ENCODE results near the gene RMND5B. TPM values are rescaled to one million over a fixed set of nuclear protein-coding genes. Genes with fewer than 3 reads are reported as not detected.

RMND5B gene
- total RNA-seq, 1 experiment from 2014 or later, result 48.4 TPM

GRCh38 chr5:178108446-178108845 lies 22.4 kb upstream of the RMND5B start:
- intact Hi-C loops (cut with micrococcal nuclease; ENCODE audit: unreplicated experiment), result no loop called here
- Mint-ChIP-seq H3K9me3 (ENCODE audit: unreplicated experiment) (no peaks in the 10 kb centered on the region), H3K27ac (ENCODE audit: unreplicated experiment) (no peak overlapping the region), H3K36me3 (ENCODE audit: insufficient read depth, unreplicated experiment) (no peaks in the 10 kb centered on the region), H3K4me3 (ENCODE audit: unreplicated experiment) (no peak overlapping the region), H3K27me3 (ENCODE audit: insufficient read depth, unreplicated experiment) (peaks cover 5% of the 10 kb centered on the region), H3K4me1 (ENCODE audit: low read depth, unreplicated experiment) (peaks cover 4% of the 10 kb centered on the region)
- ChIA-PET POLR2A (no interaction called here), CTCF (interaction anchor here (2.5 kb wide), 1 partner anchor 32 kb away, joined by 26 read pairs; no protein-coding TSS in a partner anchor)
- Histone ChIP-seq H3K27me3 (replicated peaks; ENCODE audit: control insufficient read depth, insufficient read depth, low read length) (no peaks in the 10 kb centered on the region), H3K4me1 (no peaks in the 10 kb centered on the region), H3K4me3 (ENCODE audit: low read depth, low read length) (no peak overlapping the region), H3K9me3 (no peaks in the 10 kb centered on the region), H3K36me3 (ENCODE audit: control insufficient read depth, insufficient read depth, low read length) (no peaks in the 10 kb centered on the region)
- no peak for DNase-seq
- BruUV-seq (replicated peaks), result no TSS peak
- no peak for TF ChIP-seq CTCF (IDR thresholded peaks at IDR 0.05; ENCODE audit: insufficient read depth in 1 of 2, low read depth in 1 of 2, low read length in 1 of 2, severe bottlenecking in 1 of 2, unreplicated experiment in 1 of 2)

GRCh38 chr5:178108966-178109365 lies 21.8 kb upstream of the RMND5B start:
- intact Hi-C loops (cut with micrococcal nuclease; ENCODE audit: unreplicated experiment), result no loop called here
- Mint-ChIP-seq H3K4me3 (ENCODE audit: unreplicated experiment) (no peak overlapping the region), H3K36me3 (ENCODE audit: insufficient read depth, unreplicated experiment) (no peaks in the 10 kb centered on the region), H3K27ac (ENCODE audit: unreplicated experiment) (no peak overlapping the region), H3K9me3 (ENCODE audit: unreplicated experiment) (no peaks in the 10 kb centered on the region), H3K27me3 (ENCODE audit: insufficient read depth, unreplicated experiment) (peaks cover 5% of the 10 kb centered on the region), H3K4me1 (ENCODE audit: low read depth, unreplicated experiment) (no peaks in the 10 kb centered on the region)
- BruUV-seq (replicated peaks), result no TSS peak
- DNase-seq, result no peak
- ChIA-PET CTCF (no interaction called here), POLR2A (no interaction called here)
- no peak for TF ChIP-seq CTCF (IDR thresholded peaks at IDR 0.05; ENCODE audit: insufficient read depth in 1 of 2, low read depth in 1 of 2, low read length in 1 of 2, severe bottlenecking in 1 of 2, unreplicated experiment in 1 of 2)
- no peaks in the 10 kb centered on the region for H3K9me3 ChIP-seq
- no peak overlapping the region for H3K4me3 ChIP-seq (ENCODE audit: low read depth, low read length)
- no peaks in the 10 kb centered on the region for H3K36me3 ChIP-seq (ENCODE audit: control insufficient read depth, insufficient read depth, low read length)
- H3K4me1 ChIP-seq, result peaks cover under 1% of the 10 kb centered on the region; the same call in 1 of the 2 replicates
- no peaks in the 10 kb centered on the region for H3K27me3 ChIP-seq (replicated peaks; ENCODE audit: control insufficient read depth, insufficient read depth, low read length)

GRCh38 chr5:178110511-178110910 lies 20.3 kb upstream of the RMND5B start:
- CTCF ChIA-PET, result interaction anchor here (1.1 kb wide), 1 partner anchor 10 kb away, joined by 4 read pairs; no protein-coding TSS in a partner anchor

More at GRCh38 chr5:178110511-178110910, 20.3 kb upstream of the RMND5B start:
- peaks cover 16% of the 10 kb centered on the region for H3K4me1 ChIP-seq
- H3K27ac Mint-ChIP-seq (ENCODE audit: unreplicated experiment), result no peak overlapping the region
- no peaks in the 10 kb centered on the region for H3K9me3 Mint-ChIP-seq (ENCODE audit: unreplicated experiment)
- intact Hi-C loops (cut with micrococcal nuclease; ENCODE audit: unreplicated experiment), result loop anchor here (5.0 kb wide), 2 partner anchors 33 to 42 kb away; partner anchors contain the start of gene NHP2
- H3K27me3 ChIP-seq (replicated peaks; ENCODE audit: control insufficient read depth, insufficient read depth, low read length), result no peaks in the 10 kb centered on the region
- no peak for TF ChIP-seq CTCF (IDR thresholded peaks at IDR 0.05; ENCODE audit: insufficient read depth in 1 of 2, low read depth in 1 of 2, low read length in 1 of 2, severe bottlenecking in 1 of 2, unreplicated experiment in 1 of 2)
- H3K36me3 Mint-ChIP-seq (ENCODE audit: insufficient read depth, unreplicated experiment), result no peaks in the 10 kb centered on the region
- H3K4me3 ChIP-seq (ENCODE audit: low read depth, low read length), result no peak overlapping the region
- H3K9me3 ChIP-seq, result no peaks in the 10 kb centered on the region
- no peaks in the 10 kb centered on the region for H3K36me3 ChIP-seq (ENCODE audit: control insufficient read depth, insufficient read depth, low read length)
- POLR2A ChIA-PET, result interaction anchor here (0.6 kb wide), 1 partner anchor 10 kb away, joined by 3 read pairs; no protein-coding TSS in a partner anchor
- no peak for DNase-seq
- H3K4me1 Mint-ChIP-seq (ENCODE audit: low read depth, unreplicated experiment), result peaks cover 9% of the 10 kb centered on the region
- H3K4me3 Mint-ChIP-seq (ENCODE audit: unreplicated experiment), result no peak overlapping the region
- BruUV-seq (replicated peaks), result no TSS peak
- H3K27me3 Mint-ChIP-seq (ENCODE audit: insufficient read depth, unreplicated experiment), result peaks cover 5% of the 10 kb centered on the region

All from Caco-2 (cell line).